A549 treated with DMSO at 1 μM for 4 hours (cell line): ENCODE data around the gene FBXO9. TPM values are rescaled to one million over a fixed set of nuclear protein-coding genes. Genes with fewer than 3 reads are reported as not detected.

Source experiments
- total RNA-seq: library from RNA; stranded (reverse); fragments of 200-300 nt; extraction: Qiagen RNA extraction; gene quantifications from 5 replicates; pipeline ENCODE4 v1.2.3, GENCODE V29; 2022; ENCODE audit warnings: low read depth

FBXO9 gene
- total RNA-seq = 32.1 to 41.1 TPM (median 34.9 TPM) in 5 replicates

DNA sequence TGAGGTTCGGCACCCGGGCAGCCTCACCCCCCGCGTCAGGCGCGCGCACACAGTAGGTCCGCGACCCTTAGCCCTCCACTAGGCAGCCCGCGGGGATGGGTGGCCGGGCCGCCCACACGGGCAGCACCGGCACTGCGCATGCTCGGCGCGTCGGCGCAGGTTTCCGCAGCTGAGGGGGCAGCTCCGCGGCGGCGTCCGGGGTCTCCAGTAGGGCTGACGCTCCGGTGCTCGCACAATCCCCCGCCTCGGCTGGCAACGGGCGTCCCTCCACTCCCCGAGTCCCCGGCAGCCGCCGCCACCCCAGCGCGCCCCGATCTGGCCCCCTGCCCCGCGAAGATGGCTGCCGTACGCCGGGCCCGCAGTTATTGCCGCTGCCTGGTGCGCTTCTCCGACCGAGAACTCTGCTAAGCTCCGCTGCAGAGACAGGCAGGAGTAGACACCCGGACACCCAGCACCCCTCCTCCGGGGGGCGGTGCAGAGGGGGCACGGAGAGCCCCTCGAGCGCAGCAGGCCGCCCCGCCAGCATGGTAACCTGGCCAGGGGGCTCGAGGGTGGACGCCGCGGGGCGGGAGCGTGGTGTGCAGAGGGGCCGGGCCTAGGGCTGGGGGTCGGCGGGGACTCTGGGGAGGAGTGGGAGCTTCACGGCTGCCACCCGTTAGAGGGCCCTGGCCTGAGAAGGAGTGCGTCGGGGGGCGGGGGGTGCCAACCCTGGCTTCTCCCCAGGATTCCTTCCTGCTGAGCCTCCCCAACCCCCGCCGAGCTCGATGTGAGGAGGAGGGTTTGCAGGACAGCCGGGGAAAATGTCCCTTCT lies at the start of gene FBXO9:
Gene FBXO9 (plus strand): TSS at position 139 of the 811 bp plus-strand sequence. CDS start 386 bp downstream, at position 525.

DNA sequence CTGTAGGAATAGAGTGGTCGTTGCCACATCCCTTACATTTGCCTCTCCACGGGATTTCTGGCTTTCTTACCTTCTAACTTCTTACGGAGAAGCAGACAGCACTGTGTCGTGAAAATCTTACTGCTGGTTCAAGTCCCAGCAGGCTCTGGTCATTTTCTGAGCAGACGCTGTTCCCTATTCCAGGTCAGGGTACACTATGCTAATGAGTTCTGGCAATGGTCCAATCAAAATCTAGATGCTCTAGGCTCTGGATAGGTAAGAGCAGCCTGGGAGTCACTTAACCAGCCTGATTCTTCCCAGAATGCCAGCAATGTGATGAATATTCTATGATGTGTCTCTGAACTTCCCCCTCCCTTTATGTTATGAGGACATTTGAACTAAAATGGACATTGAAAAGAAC lies 83.5 kb downstream of the FBXO9 start, which contains the start of gene GCM1:
Gene GCM1 (minus strand): TSS at position 158 of the 400 bp plus-strand sequence. CDS start 3,209 bp downstream, outside the sequence.

Other genes with a start within 250 kb of the FBXO9 start
- gene GSTA5, start 224.6 kb upstream of the FBXO9 start, total RNA-seq = not detected in 5 replicates
- not detected in 5 replicates for gene GSTA3, start 155.7 kb upstream of the FBXO9 start, total RNA-seq
- 7.5 to 9.5 TPM (median 9.2 TPM) in 5 replicates for gene GSTA4, start 70.1 kb upstream of the FBXO9 start, total RNA-seq
- gene CILK1, start 3.6 kb upstream of the FBXO9 start, total RNA-seq = 2.5 to 3.5 TPM (median 3.1 TPM) in 5 replicates
- gene GCM1, start 83.4 kb downstream of the FBXO9 start, total RNA-seq = 0.03 to 0.07 TPM in 2 of 5 replicates, not detected in the others